Gastrocnemius medialis (tissue), 4 donors: Measurements from ENCODE around the gene PDE8A.

Experiments used
- CTCF ChIP-seq, 5 experiments: fragments of 450-650 bp in 3 of 5; fragments of 200-600 bp in 2 of 5; sonication (generic) in 2 of 5; IDR thresholded peaks in 4 of 5; conservative IDR thresholded peaks in 1 of 5; 1 replicate in 4 of 5; 2 replicates in 1 of 5; pipeline ENCODE4 v1.5.1; 2016 to 2019; ENCODE audit warnings: antibody characterized with exemption in 5 of 5, mild to moderate bottlenecking in 3 of 5, moderate library complexity in 3 of 5
- POLR2A ChIP-seq, 2 donors: fragments of 450-650 bp; IDR thresholded peaks; one replicate each; pipeline ENCODE4 v1.6.1; 2017; ENCODE audit warnings: antibody characterized with exemption in 2 of 2, mild to moderate bottlenecking in 2 of 2, moderate library complexity in 2 of 2

GRCh38 chr15:85118173-85118572 is 136.5 kb downstream of the PDE8A start:
- TF ChIP-seq CTCF (IDR thresholded peaks at IDR 0.05 in 4 of 5, conservative IDR thresholded peaks at IDR 0.05 in 1 of 5) (no peak), POLR2A (IDR thresholded peaks at IDR 0.05) (no peak)
